Measurements from ENCODE around the gene ZNF407. TPM values are rescaled to one million over a fixed set of nuclear protein-coding genes. Genes with fewer than 3 reads are reported as not detected.

The ZNF407 gene
- total RNA-seq, 1 donor from 2014 or later: 26.7 TPM

DNA sequence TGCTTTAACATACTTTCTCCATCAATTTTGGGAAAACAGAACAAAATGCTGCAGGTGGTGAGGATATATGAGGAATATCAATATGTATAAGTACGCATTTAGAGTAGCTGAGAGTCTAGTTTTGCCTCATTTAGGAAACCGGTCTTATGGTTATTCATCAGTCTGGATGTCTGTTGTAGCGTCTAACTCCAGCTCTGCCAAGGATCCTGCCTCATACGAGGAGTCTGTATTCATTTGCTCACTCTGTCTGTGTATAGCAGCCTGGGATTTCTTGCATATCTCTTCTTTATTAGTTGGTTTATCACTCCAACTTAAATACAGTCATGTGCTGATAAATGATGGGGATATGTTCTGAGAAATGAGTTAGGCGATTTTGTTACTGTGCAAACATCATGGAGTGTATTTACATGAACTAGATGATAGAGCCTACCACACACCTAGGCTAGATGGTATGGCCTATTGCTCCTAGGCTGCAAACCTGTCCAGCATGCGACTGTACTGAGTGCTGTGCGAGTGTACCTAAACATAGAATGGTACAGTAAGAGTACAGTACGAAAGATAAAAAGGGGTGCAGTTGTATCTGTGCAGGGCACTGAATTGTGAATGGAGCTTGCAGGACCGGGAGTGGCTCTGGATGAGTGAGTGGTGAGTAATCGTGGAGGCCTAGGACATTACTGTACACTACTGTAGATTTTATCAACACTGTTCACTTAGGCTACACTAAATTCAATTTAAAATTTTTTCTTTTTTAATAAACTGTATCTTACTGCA lies 148.1 kb downstream of the ZNF407 start:
- Mint-ChIP-seq H3K4me3 (no peak overlapping the region), H3K27ac (no peak overlapping the region), H3K9me3 (no peaks in the 10 kb centered on the region), H3K4me1 (no peaks in the 10 kb centered on the region), H3K27me3 (no peaks in the 10 kb centered on the region), H3K36me3 (ENCODE audit: low read depth) (peaks cover 5% of the 10 kb centered on the region)
- intact Hi-C loops (cut with micrococcal nuclease): no loop called here
- ChIA-PET POLR2A (no interaction called here), CTCF (no interaction called here)
- no peak for TF ChIP-seq CTCF (IDR thresholded peaks at IDR 0.05)
- ATAC-seq (ENCODE audit: low read depth) (no peak), DNase-seq (no peak)

GRCh38 chr18:74748809-74749208 lies 151.1 kb downstream of the ZNF407 start:
- no peak overlapping the region for H3K27ac Mint-ChIP-seq
- TF ChIP-seq CTCF (IDR thresholded peaks at IDR 0.05): no peak
- no peaks in the 10 kb centered on the region for H3K4me1 Mint-ChIP-seq
- POLR2A ChIA-PET: no interaction called here
- no peak overlapping the region for H3K4me3 Mint-ChIP-seq
- peaks cover 6% of the 10 kb centered on the region for H3K9me3 Mint-ChIP-seq
- CTCF ChIA-PET: no interaction called here
- H3K27me3 Mint-ChIP-seq: no peaks in the 10 kb centered on the region
- H3K36me3 Mint-ChIP-seq (ENCODE audit: low read depth): peaks cover 15% of the 10 kb centered on the region
- no peak for DNase-seq
- ATAC-seq (ENCODE audit: low read depth): no peak
- intact Hi-C loops (cut with micrococcal nuclease): no loop called here

GRCh38 chr18:74758995-74759394 lies 161.3 kb downstream of the ZNF407 start:
- no peak for DNase-seq
- no peak overlapping the region for H3K27ac Mint-ChIP-seq
- ChIA-PET CTCF (no interaction called here), POLR2A (no interaction called here)
- peaks cover 24% of the 10 kb centered on the region for H3K36me3 Mint-ChIP-seq (ENCODE audit: low read depth)
- intact Hi-C loops (cut with micrococcal nuclease): no loop called here
- H3K9me3 Mint-ChIP-seq: peaks cover 17% of the 10 kb centered on the region
- TF ChIP-seq CTCF (IDR thresholded peaks at IDR 0.05): no peak
- no peaks in the 10 kb centered on the region for H3K27me3 Mint-ChIP-seq
- no peak for ATAC-seq (ENCODE audit: low read depth)
- H3K4me3 Mint-ChIP-seq: no peak overlapping the region
- H3K4me1 Mint-ChIP-seq: peaks cover 2% of the 10 kb centered on the region

GRCh38 chr18:74760026-74760425 lies 162.4 kb downstream of the ZNF407 start:
- Mint-ChIP-seq H3K4me1 (peaks cover 2% of the 10 kb centered on the region), H3K36me3 (ENCODE audit: low read depth) (peaks cover 24% of the 10 kb centered on the region), H3K27ac (no peak overlapping the region), H3K4me3 (no peak overlapping the region), H3K27me3 (no peaks in the 10 kb centered on the region), H3K9me3 (peaks cover 18% of the 10 kb centered on the region)
- POLR2A ChIA-PET: no interaction called here
- TF ChIP-seq CTCF (IDR thresholded peaks at IDR 0.05): no peak
- DNase-seq (no peak), ATAC-seq (ENCODE audit: low read depth) (no peak)
- CTCF ChIA-PET: no interaction called here
- intact Hi-C loops (cut with micrococcal nuclease): no loop called here

- DNase-seq (no peak), ATAC-seq (ENCODE audit: low read depth) (no peak)
- Mint-ChIP-seq H3K27me3 (no peaks in the 10 kb centered on the region), H3K9me3 (peaks cover 18% of the 10 kb centered on the region), H3K36me3 (ENCODE audit: low read depth) (peaks cover 25% of the 10 kb centered on the region), H3K4me1 (peaks cover 2% of the 10 kb centered on the region), H3K4me3 (no peak overlapping the region), H3K27ac (no peak overlapping the region)
- CTCF ChIA-PET: no interaction called here
- POLR2A ChIA-PET: no interaction called here
- intact Hi-C loops (cut with micrococcal nuclease): no loop called here
- TF ChIP-seq CTCF (IDR thresholded peaks at IDR 0.05): no peak
Measured at GRCh38 chr18:74760436-74760835, 162.8 kb downstream of the ZNF407 start.
